HK-2 (cell line): Measurements from ENCODE around the gene EIF2B2.
"Not testable (repeated sequence)": the region's sequence is repeated elsewhere in the genome, so short reads cannot be mapped to it uniquely, and the experiment has no call there.

Source experiments
- DNase-seq: peaks from one replicate; pipeline ENCODE4 v3.0.0-alpha.2; 2018; ENCODE audit not compliant: unreplicated experiment

The EIF2B2 gene

DNA sequence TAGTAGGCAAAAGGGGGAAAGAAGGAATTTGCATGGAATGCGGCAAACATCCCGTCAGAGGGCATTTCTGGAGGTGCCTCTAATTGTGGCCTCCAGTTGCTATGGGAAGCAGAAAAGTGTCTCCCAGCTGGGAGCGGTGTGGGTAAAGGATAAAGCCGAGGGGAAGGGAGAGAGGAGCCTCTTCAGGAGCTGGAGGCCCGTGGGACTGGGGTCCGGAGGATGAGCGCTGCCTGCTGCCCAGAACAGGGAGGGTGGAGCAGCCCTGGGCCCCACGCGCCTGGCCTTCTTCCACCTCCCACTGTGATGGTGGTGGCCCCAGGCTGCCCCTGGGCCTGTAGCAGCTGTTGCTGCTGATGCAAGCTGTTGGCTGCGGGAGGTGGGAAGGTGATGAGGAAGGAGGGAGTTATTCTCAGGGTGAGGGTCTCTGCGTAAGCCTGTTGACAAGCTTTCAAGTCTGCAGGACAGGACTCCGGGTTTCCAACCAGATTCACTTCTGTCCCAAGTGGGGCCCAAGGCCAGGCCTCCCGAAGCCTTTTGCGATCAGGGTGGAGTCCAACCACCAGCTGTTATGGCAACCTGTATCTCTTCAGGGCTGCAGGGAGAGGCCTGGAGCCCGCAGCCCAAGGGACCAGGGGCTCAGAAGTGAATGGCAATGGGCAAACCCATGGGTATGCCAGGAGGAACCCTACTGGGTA lies 28.2 kb upstream of the EIF2B2 start:
- no peak for DNase-seq

DNA sequence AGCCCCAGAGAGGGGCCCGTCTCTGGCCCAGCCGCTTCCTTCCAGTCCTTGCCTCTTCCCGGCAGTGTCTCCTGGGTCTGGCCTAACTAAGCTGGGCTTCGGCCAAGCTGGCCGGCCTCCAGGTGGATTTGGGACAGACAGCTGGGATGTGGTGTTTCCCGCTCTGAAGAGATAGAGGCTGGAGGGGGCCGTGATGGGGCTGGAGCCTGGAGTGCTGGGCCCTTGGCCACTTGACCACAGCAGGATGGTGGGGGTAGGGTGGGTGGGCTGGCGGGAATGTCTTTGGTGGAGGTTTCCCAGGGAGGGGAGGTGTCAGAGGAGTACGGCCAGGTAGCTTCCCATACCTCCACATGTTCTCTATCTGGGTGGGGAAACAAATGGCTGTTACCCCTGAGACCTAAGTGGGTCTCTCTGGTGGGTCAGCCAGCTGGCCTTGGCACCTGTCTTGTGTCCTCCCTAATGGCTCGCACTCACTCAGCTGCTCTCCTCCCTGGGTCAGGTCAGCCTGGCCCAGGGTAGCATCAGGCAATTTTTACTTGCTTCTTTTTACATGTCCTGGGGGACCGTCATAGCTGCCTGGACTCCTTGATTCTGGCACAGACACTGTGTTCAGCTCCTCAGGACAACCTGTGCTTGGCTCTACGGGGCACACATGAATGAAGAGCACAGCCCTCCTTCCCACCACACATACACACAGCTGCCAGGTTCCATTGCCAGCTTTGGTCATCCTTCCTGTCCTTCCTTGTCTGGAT lies 27.5 kb upstream of the EIF2B2 start:
- DNase-seq, result no peak

DNA sequence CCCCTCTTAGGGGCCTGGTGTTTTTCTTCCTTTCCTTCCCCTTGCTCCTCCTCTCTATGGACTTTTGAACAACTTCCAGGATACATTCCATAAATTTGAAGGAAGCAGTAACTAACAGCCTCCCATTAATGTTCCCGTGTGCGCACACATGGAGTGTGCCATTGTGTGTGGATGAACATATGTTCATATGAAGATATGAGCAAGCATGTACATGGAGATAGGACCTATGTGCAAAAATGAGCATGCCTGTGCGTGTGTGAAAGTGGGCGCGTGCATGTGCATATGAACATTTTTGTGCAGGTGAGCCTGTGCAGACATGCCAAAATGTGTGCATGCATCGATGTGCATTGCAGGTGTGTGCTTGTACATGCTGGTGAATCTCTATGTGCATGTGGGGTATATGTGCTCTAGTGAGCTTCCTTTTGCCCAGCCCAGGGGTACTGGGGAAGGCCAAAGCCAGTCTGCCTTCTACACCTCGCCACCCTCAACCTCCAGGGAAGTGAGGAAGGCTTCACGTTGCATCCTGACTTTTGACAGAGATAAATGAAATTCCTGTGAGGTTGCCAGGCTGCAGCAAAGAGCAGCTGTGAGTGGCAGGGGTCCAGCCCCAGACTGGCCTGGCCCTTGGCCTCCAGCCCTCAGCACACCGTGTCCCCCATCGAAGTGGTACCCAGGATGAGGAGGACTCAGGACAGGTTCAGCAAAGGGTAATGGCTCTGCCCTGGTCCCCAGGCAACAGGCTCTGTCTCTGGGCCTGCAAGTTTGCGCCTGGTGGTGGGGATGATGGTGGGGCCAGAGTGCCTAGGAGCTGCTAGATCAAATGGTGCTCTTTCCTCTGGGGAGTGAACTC lies 26.2 kb upstream of the EIF2B2 start:
- DNase-seq, result no peak

DNA sequence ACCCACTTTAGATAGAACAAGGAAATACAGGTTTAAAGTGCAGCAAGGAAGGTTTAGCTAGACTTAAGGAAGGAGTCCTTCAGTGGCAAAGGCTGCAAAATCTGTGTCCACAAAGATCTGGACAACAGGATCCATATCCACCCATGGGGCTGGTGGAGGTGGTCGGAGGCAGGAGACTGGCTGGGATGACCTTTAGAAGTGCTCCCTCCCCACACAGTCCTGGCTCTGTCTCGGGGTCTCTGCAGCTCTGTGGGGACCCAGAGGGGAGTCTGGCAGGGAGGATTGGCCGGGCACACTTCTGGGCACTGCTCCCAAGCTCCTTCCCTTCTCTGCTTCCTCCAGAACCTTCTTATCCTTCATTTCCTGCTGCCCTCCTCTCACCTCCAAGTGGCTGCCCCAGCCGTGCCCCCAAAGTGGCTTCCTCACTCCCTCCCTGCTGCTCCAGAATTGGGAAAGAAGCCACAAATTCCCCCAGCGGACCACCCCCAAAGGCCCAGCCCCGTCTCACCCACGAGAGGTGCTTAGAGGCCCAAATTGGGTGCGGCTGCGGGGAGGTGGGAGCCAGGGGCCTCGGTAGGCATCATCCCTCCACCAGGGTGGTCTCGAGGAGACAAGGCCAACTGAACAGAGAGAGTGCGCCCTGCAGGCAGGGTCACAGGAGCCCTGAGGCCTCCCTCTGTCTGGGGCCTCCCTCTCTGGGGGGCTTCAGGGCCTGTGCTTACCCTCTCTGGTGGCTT lies 25.4 kb upstream of the EIF2B2 start:
- DNase-seq, result no peak

DNA sequence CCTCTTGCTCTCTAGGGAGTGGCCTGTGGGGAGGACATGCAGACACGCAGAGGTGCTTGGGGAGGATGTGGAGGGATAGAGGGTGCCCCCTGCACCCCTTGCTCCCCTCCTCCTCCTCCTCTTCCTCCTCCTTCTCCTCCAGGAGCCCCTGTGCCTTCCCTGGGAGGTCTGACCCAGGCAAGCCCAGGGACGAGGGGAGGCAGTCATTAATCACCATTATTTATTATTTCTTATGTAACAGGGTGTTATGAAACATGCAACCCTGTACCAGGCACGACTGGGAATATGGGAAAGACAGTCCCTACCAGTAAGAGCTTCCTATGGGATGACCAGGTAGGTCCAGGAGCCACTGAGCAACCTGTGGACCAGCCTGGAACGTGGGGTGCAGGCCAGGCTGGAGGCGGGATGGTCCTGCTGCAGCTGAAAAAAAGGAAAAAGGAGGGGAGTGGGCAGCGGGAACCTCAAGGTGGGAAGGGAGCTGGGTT lies 24.8 kb upstream of the EIF2B2 start:
- no peak for DNase-seq

DNA sequence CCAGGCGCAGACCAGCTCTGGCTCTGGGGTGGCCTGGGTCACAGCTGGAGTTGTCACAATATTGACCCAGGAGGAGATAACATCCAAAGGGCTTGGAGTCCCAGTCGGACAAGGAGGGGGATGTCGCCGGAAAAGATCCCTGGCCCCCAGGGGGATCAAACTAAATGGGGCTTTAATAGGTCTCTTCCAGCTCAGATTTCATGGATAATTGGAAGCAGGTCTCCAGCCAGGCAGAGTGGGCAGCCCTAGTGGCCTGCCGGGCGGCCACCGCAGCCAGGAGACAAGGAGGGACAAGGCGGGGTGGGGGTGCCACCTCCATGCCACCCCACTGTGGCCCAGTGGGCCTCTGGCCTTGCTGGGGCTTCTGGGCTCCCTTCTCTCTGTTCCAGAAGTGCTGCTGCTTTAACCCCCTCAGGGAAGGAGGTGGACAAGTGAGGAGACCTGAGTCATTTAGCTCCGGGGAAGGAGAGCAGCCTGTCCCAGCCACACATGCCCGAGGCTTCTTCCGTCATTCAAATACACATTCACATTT lies 24.2 kb upstream of the EIF2B2 start:
- DNase-seq, result no peak

DNA sequence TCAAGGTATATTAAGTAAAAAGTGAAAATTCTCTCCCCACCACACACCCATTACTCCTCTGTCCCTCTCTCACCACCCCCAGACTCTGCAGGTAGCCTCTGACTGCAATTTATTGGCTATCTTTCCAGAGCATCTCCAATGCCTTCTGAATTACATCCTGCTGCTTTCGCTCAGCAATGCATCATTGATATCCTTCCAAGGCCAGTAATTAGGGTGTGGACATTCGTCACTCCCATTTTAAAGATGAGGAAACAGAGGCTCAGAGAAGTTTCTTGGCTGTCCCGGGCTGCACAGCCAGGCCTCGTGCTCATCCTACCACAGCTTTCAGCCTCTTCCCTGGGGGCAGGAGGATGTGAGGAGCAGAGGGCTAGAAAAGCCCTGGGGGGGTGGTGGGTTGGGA lies 23.7 kb upstream of the EIF2B2 start:
- no peak for DNase-seq

DNA sequence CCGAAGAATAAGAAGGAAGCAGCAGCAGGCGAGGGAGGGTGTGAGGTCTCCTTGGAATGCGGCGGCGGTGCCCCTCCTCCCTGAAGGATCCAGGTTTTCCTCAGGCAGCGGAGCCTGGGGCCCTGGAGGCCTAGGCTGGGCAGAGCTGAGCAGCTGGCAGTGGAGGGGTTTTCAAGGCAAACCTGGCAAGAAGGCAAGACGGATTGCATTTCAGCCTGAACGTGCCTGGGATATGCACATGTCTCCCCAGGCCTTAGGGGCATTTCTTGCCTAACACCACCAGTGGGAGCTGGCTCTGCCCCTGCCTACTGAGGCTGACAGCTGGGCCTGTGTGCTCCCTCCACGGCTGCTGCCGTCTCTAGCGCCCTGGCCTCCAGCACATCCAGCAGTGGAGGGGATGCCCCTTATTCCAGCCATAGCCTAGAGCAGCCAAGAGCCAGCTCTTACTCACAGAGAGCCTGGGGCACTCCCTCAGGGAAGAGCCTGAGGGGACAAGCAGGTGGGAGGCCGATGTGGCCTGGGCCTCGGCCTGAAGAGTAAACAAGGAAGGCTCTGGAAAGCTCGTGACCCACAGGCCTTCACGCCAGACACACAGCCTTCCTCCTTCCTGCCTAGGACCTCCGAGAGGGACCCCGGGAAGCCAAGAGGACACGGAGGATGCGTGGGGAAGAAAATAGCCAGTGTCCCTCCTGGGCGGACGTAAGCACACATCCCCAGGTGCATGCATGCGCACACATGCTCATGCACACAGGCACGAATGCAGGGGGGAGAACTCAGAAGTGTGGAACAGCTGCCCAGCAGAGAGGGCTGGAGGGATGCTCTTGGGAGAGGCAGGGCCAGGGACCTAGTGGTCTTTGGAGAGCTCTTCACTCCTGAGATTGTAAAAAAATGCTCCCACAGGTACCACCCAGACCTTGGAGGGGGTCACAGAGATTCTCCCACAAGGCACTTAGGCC lies 23.0 kb upstream of the EIF2B2 start:
- DNase-seq, result no peak

DNA sequence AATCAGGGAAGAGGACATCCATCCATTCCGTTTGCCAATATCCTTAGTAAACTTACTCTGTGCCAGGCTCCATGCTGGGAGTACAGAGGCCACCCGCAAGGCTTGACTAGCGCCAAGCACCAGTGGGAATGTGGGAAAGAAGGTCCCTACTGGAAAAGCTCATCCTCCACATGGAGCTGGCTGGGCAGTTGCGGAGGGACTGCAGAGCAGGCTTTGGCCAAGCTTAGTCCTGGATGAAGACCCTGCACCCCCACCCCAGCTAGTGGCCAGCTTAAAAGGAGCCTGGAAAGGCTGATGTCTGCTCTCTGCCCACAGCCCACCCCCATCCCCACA lies 22.4 kb upstream of the EIF2B2 start:
- DNase-seq, result no peak

DNA sequence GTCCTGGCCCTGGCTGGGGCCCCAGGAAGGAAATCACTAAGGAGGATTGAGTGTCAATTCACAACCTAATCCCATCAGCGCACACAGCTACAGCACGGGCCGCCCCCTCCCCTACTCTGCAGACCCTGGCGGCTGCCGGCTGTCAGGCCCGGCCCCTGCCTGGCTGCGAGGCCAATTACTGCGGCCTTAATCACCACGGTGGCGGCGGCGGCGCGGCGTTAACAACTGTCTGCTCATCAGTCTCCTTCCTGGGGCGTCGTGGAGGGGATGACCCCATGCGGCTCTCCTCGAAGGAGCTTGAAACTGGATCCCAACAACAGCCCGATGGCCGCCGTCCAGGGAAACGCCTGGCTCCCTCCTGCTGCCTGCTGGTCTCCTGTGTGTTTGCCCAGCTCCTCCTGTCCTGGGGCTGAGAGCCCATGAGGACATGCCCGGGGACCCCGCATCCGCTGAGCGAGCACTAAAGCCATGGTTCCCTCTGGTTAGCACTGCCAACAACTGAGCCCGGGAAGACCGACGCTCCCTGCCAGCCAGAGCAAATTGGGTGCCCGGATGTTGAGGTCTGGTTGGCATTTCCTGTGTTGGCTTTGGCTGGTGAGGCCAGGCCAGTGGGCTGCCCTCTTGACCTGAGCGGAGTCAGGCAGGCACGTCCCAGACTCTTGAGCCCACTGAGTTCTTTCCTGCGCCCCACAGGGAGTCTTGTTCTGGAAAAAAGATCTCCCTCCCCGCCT lies 21.8 kb upstream of the EIF2B2 start:
- peak; percentile 60 for DNase-seq

DNA sequence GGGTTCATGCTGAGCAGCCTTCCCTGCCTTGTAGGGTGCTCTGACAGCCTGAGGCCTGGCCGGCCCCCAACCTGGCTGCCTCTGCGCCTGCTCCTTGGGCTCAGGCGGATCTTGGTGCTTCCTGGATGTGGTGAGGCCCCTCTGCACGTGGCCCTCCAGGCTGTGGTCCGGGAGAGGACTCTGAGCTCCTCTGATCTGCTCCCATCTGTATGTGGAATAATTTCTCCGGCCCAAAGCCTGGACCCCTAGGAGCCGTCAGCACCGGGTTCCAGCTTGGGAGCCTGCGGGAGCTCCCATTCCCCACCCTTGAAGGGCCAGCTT lies 21.3 kb upstream of the EIF2B2 start:
- DNase-seq, result no peak

DNA sequence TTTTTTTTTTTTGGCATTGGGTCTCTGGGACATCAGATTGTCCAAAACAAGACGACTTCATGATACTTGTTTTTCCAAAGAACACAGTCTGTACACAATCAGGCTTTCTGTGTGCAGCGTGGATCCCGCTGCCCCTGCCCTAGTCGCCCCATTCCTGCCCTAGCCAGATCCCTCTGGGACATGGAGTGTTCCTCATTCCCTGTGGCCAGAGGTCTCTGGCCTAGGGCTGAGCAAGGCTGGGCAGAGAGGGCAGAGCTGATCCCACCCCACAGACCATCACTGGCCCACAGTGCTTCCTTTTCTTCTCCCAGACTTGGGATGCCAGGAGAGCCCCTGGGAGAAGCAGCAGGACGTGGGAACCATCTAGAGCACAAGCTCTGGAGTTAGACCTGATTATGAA lies 20.9 kb upstream of the EIF2B2 start:
- no peak for DNase-seq

DNA sequence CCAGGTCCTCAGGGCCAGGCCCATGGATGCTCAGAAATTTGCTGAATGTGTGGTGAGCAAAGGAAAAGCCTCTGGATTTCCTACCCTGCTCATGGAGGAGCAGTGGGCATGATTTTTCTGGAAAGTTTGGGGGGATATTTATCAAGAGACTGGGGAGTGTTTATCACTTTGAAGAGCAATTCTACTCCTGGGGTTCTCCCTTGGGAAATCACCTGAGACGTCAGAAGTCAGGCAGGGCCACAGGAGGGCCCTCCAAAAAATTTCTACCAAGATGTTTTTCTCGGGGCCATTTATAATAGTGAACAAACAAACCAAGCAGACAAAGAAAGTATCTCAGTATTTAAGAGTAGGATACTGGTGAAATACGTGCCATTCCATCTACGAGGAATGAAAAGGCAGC lies 20.1 kb upstream of the EIF2B2 start:
- no peak for DNase-seq

DNA sequence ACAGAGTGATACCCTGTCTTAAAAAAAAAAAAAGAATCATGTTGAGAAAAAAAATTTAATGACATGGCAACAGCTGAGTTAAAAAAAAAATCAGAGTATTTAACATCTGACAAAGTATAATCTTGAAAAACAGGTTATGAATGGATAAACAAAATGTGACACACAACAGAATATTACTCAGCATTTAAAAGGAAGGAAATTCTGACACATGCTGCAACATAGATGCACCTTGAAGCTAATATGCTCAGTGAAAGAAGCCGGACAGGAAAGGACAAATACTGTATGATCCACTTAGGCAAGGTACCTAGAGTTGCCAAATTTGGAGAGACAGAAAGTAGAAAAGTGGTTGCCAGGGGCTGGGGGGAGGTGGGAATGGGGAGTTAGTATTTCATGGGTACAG lies 19.4 kb upstream of the EIF2B2 start:
- no peak for DNase-seq

DNA sequence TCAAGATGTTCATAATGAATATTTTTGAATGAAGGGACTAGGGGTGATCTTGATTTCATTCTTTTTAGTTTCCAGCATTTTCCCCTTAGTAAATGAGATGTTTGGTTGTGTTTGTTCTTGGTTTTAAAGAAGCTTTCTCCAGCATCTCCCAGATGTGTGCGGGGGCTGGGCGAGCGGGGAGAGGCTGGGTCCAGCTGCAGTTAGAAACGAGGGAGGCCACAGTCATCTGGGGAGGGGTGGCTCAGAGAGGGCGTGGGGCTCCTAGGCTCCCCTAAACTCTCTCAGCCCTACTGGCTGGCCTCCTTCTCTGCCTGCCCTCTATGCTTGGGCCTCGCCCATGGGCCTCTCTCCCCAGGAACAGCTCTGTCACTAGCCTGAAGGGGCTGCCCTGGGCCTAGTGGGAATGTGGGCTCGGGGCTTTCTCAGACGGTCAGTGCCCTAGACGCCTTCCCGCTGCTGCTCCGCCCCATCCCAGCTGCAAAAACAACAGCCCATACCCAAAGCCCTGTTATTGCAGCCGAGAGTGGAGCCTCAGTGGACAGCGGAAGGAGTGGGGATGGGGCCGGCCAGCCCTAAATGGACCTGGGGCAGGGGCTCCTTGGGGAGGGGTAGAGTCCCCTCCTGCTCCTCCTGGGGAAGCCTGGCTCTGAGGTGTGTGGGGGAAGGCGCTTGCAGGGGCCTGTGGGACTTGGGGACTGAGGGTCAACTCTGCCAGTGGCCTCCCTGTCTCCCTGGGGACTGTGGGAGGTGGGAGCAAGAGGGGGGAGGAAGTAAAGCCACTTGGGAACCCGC lies 18.3 kb upstream of the EIF2B2 start:
- DNase-seq, result no peak

DNA sequence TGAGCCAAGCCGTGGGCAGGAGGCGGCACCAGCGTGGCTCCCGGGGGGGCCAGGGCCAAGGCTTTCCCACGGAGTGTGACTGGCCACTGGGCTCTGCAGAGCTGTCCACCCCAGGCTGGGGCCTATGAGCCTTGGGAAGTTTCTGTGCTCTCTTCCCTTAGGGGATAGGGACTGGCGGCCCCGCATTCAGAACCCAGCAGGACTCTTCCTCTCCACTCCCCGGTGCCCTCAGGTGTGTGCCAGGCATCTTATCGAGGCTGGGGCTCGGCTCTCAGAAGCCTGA lies 17.8 kb upstream of the EIF2B2 start:
- DNase-seq, result no peak

DNA sequence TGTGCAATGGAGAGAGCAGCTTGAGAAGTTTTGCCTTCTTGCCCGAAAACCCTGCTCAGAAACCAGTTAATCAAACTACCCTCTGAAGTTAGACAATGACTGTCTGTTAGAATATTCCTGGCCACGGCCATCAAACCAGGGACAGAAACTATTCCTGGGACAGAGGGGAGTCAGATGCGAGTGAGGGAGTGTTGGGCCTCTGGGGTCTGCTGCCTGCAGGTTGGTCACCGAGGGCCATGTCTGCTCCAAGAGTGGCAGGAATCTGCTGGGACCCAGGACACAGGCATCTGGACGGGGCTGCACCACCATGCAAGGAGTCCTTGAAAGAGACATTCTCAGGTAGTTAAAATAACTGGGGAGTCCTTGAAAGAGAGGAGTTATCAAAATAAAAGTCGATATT lies 16.9 kb upstream of the EIF2B2 start:
- DNase-seq, result no peak

DNA sequence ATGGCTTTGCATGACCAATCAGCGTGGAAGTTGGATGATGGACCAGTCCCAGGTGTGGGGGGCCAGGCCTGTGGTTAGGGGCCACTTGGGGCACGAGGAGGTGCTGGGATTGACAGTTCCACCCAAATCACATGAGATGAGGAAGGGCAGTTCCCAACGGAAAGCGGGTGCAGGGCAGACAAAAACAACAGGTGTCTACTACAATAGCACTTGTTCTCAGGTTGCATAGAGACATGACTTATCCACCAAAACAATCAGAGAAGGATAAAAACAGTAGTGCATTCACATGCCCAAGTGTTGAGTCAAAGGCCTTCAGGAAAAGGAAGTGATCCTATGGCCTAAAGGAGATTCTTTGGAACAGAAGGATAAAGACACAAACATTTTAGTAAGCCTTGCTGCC lies 14.6 kb upstream of the EIF2B2 start:
- DNase-seq, result no peak

DNA sequence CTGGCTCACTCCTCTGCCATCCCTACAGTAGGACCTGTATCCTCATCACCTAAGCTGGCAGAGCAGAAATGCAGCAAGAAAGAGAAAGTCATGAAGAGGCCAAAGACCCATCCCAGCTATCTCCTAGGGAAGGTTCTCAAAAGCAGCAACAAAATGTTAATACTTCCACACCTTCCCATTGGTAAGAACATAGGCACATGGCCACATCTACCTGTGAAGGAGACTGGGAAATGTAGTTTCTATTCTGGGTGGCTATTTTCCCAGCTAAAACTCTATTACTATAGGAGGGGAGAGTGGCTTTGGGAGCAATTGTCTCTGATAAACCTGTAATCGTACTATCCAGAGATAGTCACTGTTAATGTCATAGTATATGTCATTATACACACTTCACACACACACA lies 13.7 kb upstream of the EIF2B2 start:
- DNase-seq, result no peak

DNA sequence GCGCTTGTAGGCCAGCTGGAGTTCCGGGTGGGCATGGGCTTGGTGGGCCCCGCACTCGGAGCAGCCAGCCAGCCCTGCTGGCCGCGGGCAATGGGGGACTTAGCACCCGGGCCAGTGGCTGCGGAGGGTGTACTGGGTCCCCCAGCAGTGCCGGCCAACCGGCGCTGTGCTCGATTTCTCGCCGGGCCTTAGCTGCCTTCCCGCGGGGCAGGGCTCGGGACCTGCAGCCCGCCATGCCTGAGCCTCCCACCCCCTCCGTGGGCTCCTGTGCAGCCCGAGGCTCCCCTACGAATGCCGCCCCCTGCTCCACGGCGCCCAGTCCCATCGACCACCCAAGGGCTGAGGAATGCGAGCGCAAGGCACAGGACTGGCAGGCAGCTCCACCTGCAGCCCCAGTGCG lies 8.5 kb upstream of the EIF2B2 start:
- DNase-seq, result not testable (repeated sequence)
